Colonic mucosa (tissue), 4 donors: Measurements from ENCODE around the gene AOAH. TPM values are rescaled to one million over a fixed set of nuclear protein-coding genes. Genes with fewer than 3 reads are reported as not detected.

Source experiments
- DNase-seq: peaks from one replicate; pipeline ENCODE4 v3.0.0-alpha.2; 2020
- H3K27ac ChIP-seq: fragments of 200-600 bp; one replicate; pipeline ENCODE4 v1.8.0; 2021
- H3K27me3 ChIP-seq: fragments of 200-600 bp; one replicate; pipeline ENCODE4 v1.8.0; 2021
- H3K36me3 ChIP-seq: fragments of 200-600 bp; one replicate; pipeline ENCODE4 v1.8.0; 2021
- H3K4me1 ChIP-seq: fragments of 200-600 bp; one replicate; pipeline ENCODE4 v1.8.0; 2021; ENCODE audit warnings: mild to moderate bottlenecking
- H3K4me3 ChIP-seq: fragments of 200-600 bp; one replicate; pipeline ENCODE4 v1.8.0; 2021
- H3K9ac ChIP-seq, 2 donors: one replicate each; pipeline ENCODE4 v1.7.0; 2013; ENCODE audit warnings: control low read depth in 2 of 2, low read depth in 2 of 2, low read length in 2 of 2
- H3K9me3 ChIP-seq: fragments of 200-600 bp; one replicate; pipeline ENCODE4 v1.8.0; 2021
- intact Hi-C: fragments of 100-400 bp; cut with DNase I; formaldehyde crosslinking; loops from one replicate; pipeline ENCODE4 v1.14.1; 2022
- total RNA-seq, 2 donors: library from RNA; stranded (reverse); fragmentation: NEBNext Ultra II Directional in 1 of 2; extraction: Animal tissue kit (Norgen Biotek cat#: 25700) in 1 of 2; gene quantifications; one replicate each; pipeline ENCODE4 v1.2.1, GENCODE V29; 2021
- TF ChIP-seq, protein P1 (sequence below): fragments of 200-600 bp; IDR thresholded peaks from one replicate; pipeline ENCODE4 v1.8.0; 2022; ENCODE audit warnings: antibody characterized with exemption, mild to moderate bottlenecking
- donor health status: healthy.
- donor health status: DM: no; HTN: no; CAD: no.
- donor health status: DM: no; HTN: no; CAD: no.

Gene AOAH
- total RNA-seq, 2 donors from 2014 or later: 22.2 to 46.1 TPM

DNA sequence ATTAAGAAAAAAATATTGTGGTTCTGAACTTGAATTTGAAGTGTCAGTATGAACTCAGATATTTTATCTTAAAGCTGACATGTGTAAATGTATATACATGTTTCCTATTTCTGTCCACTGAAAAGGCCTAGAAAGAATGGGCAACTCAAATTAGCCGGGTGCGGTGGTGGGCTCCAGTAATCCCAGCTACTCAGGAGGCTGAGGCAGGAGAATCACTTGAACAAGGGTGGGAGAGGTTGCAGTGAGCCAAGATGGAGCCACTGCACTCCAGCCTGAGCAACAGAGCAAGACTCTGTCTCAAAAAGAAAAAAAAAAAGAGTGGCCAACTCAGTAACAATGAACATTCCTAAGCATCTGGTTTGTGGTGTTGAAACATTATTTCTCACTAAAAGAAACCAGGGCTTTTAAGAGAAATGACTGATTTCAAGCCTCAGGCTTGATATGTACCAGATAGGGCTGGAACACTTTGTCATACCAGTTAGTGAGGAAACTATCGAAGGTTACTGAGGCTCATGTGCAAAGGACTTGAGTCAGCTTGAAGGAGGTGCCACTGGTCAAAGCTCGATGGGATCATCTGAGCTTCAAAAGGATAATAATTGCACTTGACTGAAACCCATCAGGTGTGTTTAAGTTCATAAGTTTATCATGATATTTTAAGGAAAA, 40.5 kb downstream of the AOAH start:
- intact Hi-C loops: no loop called here
- Histone ChIP-seq H3K9ac (no peak overlapping the region), H3K9me3 (no peaks in the 10 kb centered on the region), H3K27ac (no peak overlapping the region), H3K36me3 (no peaks in the 10 kb centered on the region), H3K27me3 (no peaks in the 10 kb centered on the region), H3K4me3 (no peak overlapping the region), H3K4me1 (no peaks in the 10 kb centered on the region)
- no peak for DNase-seq
- TF ChIP-seq, protein P1, sequence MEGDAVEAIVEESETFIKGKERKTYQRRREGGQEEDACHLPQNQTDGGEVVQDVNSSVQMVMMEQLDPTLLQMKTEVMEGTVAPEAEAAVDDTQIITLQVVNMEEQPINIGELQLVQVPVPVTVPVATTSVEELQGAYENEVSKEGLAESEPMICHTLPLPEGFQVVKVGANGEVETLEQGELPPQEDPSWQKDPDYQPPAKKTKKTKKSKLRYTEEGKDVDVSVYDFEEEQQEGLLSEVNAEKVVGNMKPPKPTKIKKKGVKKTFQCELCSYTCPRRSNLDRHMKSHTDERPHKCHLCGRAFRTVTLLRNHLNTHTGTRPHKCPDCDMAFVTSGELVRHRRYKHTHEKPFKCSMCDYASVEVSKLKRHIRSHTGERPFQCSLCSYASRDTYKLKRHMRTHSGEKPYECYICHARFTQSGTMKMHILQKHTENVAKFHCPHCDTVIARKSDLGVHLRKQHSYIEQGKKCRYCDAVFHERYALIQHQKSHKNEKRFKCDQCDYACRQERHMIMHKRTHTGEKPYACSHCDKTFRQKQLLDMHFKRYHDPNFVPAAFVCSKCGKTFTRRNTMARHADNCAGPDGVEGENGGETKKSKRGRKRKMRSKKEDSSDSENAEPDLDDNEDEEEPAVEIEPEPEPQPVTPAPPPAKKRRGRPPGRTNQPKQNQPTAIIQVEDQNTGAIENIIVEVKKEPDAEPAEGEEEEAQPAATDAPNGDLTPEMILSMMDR: no peak

- Histone ChIP-seq H3K27ac (no peak overlapping the region), H3K36me3 (no peaks in the 10 kb centered on the region), H3K4me1 (no peaks in the 10 kb centered on the region), H3K9me3 (no peaks in the 10 kb centered on the region), H3K4me3 (no peak overlapping the region), H3K27me3 (no peaks in the 10 kb centered on the region), H3K9ac (no peak overlapping the region)
- intact Hi-C loops: no loop called here
- TF ChIP-seq, protein P1: no peak
- no peak for DNase-seq
These were observed 41.2 kb downstream of the AOAH start for GRCh38 chr7:36683111-36683510.

DNA sequence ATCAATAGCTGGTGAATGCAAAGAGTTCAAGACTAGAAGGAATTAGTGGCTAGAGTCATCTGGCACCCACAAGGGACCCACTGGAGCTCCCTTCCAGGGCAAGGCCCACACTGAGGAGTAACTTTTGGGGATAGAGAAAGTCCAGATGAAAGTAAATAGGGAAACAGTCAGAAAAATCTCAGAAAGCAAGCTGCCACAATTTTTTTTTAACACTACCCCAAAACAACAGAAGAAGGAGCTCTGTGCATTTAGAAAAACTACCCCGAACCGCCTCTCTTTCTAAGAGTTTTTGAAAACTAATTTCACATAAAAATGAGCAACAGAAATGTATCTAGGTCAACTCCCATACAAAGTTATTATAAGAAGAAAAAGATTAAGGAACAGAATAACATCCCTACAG, 42.2 kb downstream of the AOAH start:
- Histone ChIP-seq H3K4me1 (no peaks in the 10 kb centered on the region), H3K27ac (no peak overlapping the region), H3K27me3 (no peaks in the 10 kb centered on the region), H3K9me3 (no peaks in the 10 kb centered on the region), H3K9ac (no peak overlapping the region), H3K36me3 (no peaks in the 10 kb centered on the region), H3K4me3 (no peak overlapping the region)
- TF ChIP-seq, protein P1: no peak
- intact Hi-C loops: no loop called here
- DNase-seq: no peak

GRCh38 chr7:36677769-36678437, 46.4 kb downstream of the AOAH start:
- intact Hi-C loops: loop anchor here (10.0 kb wide), 1 partner anchor 507 kb away; no protein-coding TSS in a partner anchor
- H3K27ac ChIP-seq: no peak overlapping the region

GRCh38 chr7:36673703-36674102, 50.6 kb downstream of the AOAH start:
- no peaks in the 10 kb centered on the region for H3K4me1 ChIP-seq
- TF ChIP-seq, protein P1: no peak
- no peaks in the 10 kb centered on the region for H3K36me3 ChIP-seq
- intact Hi-C loops: loop anchor here (10.0 kb wide), 1 partner anchor 511 kb away; no protein-coding TSS in a partner anchor
- no peak overlapping the region for H3K9ac ChIP-seq
- H3K9me3 ChIP-seq: no peaks in the 10 kb centered on the region
- no peak for DNase-seq
- no peak overlapping the region for H3K27ac ChIP-seq
- no peaks in the 10 kb centered on the region for H3K27me3 ChIP-seq
- no peak overlapping the region for H3K4me3 ChIP-seq

More at GRCh38 chr7:36677769-36678437, 46.4 kb downstream of the AOAH start:
- no peaks in the 10 kb centered on the region for H3K9me3 ChIP-seq
- H3K4me3 ChIP-seq: no peak overlapping the region
- H3K27me3 ChIP-seq: no peaks in the 10 kb centered on the region
- H3K9ac ChIP-seq: no peak overlapping the region
- TF ChIP-seq, protein P1: no peak
- DNase-seq: no peak
- no peaks in the 10 kb centered on the region for H3K4me1 ChIP-seq
- no peaks in the 10 kb centered on the region for H3K36me3 ChIP-seq
